ENCODE results near the gene PHOX2B. TPM values are rescaled to one million over a fixed set of nuclear protein-coding genes. Genes with fewer than 3 reads are reported as not detected.
A peak's percentile ranks its signal among the peaks of the same experiment; 100 is the strongest.

The PHOX2B gene
- total and polyA plus RNA-seq, 9 of the 15 experiments (the other 6 are each of a cell fraction or from before 2014, with no cell fraction given), result not detected

DNA sequence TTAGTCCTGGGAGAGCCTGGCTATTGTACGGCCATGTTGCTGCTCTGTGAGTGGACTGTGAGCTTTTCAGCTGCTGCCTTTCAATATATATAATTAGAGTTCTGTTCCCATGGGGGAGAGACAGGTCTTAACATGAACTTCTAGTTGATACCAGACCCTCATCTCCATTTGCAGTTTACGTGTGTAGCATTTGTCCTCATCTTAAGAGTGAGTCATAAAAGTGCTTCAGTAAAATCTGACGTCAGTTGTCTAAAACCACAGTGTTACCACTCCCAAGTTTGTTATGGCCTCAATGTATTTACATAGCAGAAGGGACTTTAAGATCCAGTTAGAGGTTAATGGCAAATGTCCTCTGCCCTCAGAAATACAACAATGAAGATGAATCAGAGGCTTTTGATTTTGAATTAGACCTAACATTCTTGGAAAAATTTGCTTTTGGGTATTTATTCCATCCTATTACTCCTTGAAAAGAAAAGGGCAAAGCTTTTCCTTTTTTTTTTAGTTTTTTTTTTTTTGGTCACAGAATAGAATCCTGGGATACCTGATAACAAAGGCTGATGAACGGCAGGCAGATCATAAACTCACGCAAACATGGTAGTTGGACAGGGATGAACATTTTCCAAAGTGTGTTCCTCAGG lies 38.6 kb downstream of the PHOX2B start:
- BruUV-seq (replicated peaks), result no TSS peak
- Histone ChIP-seq H4K20me1 (replicated peaks; ENCODE audit: control insufficient read depth, insufficient read depth, low read length) (no peaks in the 10 kb centered on the region), H3K79me2 (ENCODE audit: control insufficient read depth, insufficient read depth, low read length) (no peaks in the 10 kb centered on the region), H3K4me1 (replicated peaks in 1 of 2; ENCODE audit: control insufficient read depth in 2 of 2, insufficient read depth in 2 of 2, low read length in 2 of 2) (no peaks in the 10 kb centered on the region), H2AFZ (ENCODE audit: low read depth, low read length) (no peak overlapping the region), H3K4me3 (no peak overlapping the region), H3K27ac (ENCODE audit: extremely low read depth, low read depth, low read length) (no peak overlapping the region), H3K9ac (ENCODE audit: insufficient read depth in 1 of 2, low read depth in 2 of 2, low read length in 2 of 2) (no peak overlapping the region), H3K27me3 (ENCODE audit: control insufficient read depth in 2 of 2, insufficient read depth in 2 of 2, low read length in 2 of 2) (no peaks in the 10 kb centered on the region), H3K4me2 (ENCODE audit: insufficient read depth, low read length) (no peak overlapping the region), H3K9me3 (replicated peaks; ENCODE audit: control insufficient read depth, insufficient read depth, low read depth, low read length) (no peaks in the 10 kb centered on the region), H3K9me1 (ENCODE audit: control insufficient read depth, insufficient read depth, low read length) (no peaks in the 10 kb centered on the region), H3K36me3 (ENCODE audit: control insufficient read depth, insufficient read depth, low read length) (no peaks in the 10 kb centered on the region)
- peak in 1 of 4 experiments; percentile 2 for DNase-seq (ENCODE audit: extremely low read depth in 1 of 4, low spot score in 3 of 4)
- POLR2A ChIA-PET, result interaction anchor here (0.6 kb wide), 1 partner anchor 28 kb away, joined by 3 read pairs; no protein-coding TSS in a partner anchor
- no peak for FAIRE-seq
- no peak for ATAC-seq
- WGBS (ENCODE audit: insufficient coverage, low coverage, missing lambda C conversion rate), result 0% methylated on average over 5 of the region's 5 CpGs
- intact Hi-C loops (cut with micrococcal nuclease) (no loop called here), in situ Hi-C loops (cut with MboI) (no loop called here)
- TF ChIP-seq CREM (IDR thresholded peaks at IDR 0.05; ENCODE audit: low read depth) (0 out of 2 replicates have a peak, but pooled peaks have one; percentile 19), SMAD3 (CRISPR knock-in tag; conservative IDR thresholded peaks at IDR 0.05) (no peak), ZNF561 (CRISPR knock-in tag; conservative IDR thresholded peaks at IDR 0.05) (no peak), ATF1 (CRISPR knock-in tag; IDR thresholded peaks at IDR 0.05) (no peak), ATF1 (tag; IDR thresholded peaks at IDR 0.05) (0 out of 2 replicates have a peak, but pooled peaks have one; percentile 26), POLR2H (tag; IDR thresholded peaks at IDR 0.05; ENCODE audit: low read depth) (no peak), SLC30A9 (CRISPR knock-in tag; IDR thresholded peaks at IDR 0.05) (no peak), JUND (IDR thresholded peaks at IDR 0.05; ENCODE audit: borderline replicate concordance, low read depth, low read length) (no peak), JUND (tag; IDR thresholded peaks at IDR 0.05; ENCODE audit: borderline replicate concordance, low read depth, low read length) (0 out of 3 replicates have a peak, but pooled peaks have one; percentile 30)
- TF ChIP-seq, protein P1, sequence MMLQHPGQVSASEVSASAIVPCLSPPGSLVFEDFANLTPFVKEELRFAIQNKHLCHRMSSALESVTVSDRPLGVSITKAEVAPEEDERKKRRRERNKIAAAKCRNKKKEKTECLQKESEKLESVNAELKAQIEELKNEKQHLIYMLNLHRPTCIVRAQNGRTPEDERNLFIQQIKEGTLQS (IDR thresholded peaks at IDR 0.05), result peak; percentile 21; the same call in 1 of the 2 replicates
- TF ChIP-seq, protein P1 (CRISPR knock-in tag; conservative IDR thresholded peaks at IDR 0.05), result no peak
- CTCF ChIA-PET (ENCODE audit: low intra/inter-chr PET ratio), result no interaction called here
